SK-N-MC (cell line): ENCODE results near the gene NDUFA12.

Experiments
- EZH2 ChIP-seq: fragments of 200-600 bp; sonication (generic); IDR thresholded peaks from one replicate; pipeline ENCODE4 v1.6.1; 2017; ENCODE audit warnings: antibody characterized with exemption
- POLR2AphosphoS5 ChIP-seq: IDR thresholded peaks from 2 replicates; pipeline ENCODE4 v1.6.1; 2012; ENCODE audit warnings: mild to moderate bottlenecking, low read depth, low read length, borderline replicate concordance

DNA sequence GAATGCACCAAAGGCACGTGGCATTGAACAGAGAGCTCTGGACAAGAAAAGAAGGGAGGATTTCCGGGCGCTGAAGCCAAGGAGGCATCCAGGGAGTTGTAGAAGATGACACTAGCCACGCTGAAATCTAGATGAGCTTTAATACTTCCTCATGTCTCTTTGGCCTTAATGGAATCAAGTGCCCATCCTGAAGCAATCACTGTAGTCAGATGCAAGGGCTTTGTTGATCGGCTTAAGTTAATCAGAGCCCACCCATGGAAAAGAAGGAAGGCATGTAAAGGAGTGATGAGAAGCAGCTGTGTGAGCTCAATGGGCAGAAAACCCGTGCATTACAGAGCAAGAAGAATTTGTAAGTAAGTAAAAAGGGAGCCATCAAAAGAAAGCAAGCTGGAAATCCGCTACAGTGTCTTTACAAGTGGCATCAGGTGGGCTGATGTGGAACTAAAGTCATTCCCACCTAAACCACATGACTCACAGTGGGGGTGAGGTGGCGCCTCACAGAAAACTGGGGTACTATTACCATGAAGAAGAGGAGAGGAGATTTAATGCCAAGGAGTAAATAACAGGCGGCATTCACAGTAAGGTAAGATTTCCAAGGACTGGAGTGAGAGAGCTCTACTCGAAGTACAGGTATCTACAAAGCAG is 48.4 kb downstream of the NDUFA12 start:
- TF ChIP-seq POLR2AphosphoS5 = no peak
- TF ChIP-seq EZH2 = no peak
